Testis (tissue), 3 donors: ENCODE data around the gene FRAS1. TPM values are rescaled to one million over a fixed set of nuclear protein-coding genes. Genes with fewer than 3 reads are reported as not detected.
"Not testable (repeated sequence)": the region's sequence is repeated elsewhere in the genome, so short reads cannot be mapped to it uniquely, and the experiment has no call there.

Source experiments
- DNase-seq: peaks from one replicate; pipeline ENCODE4 v3.0.0-alpha.2; 2019
- H3K27ac ChIP-seq, 2 donors: fragments of 200-600 bp; sonication (generic); one replicate each; pipeline ENCODE4 v1.5.1; 2019
- H3K27me3 ChIP-seq: fragments of 200-600 bp; sonication (generic); one replicate; pipeline ENCODE4 v1.5.1; 2019
- H3K36me3 ChIP-seq: fragments of 200-600 bp; sonication (generic); one replicate; pipeline ENCODE4 v1.5.1; 2017; ENCODE audit warnings: low read depth; ENCODE audit errors: missing control alignments
- H3K4me1 ChIP-seq: fragments of 200-600 bp; sonication (generic); one replicate; pipeline ENCODE4 v1.5.1; 2019
- H3K4me3 ChIP-seq, 2 donors: fragments of 200-600 bp; sonication (generic); one replicate each; pipeline ENCODE4 v1.5.1; 2017 to 2019
- H3K9me3 ChIP-seq: fragments of 200-600 bp; sonication (generic); one replicate; pipeline ENCODE4 v1.5.1; 2017
- POLR2A ChIP-seq: fragments of 450-650 bp; IDR thresholded peaks from one replicate; pipeline ENCODE4 v1.6.1; 2017; ENCODE audit warnings: antibody characterized with exemption, mild to moderate bottlenecking, moderate library complexity
- WGBS, 2 donors: methylation state at CpG; one replicate each; pipeline ENCODE4 v1.1.5; 2018; 5-methylcytosine and 5-hydroxymethylcytosine counted together
- intact Hi-C: fragments of 100-400 bp; cut with DNase I; formaldehyde crosslinking; loops from one replicate; pipeline ENCODE4 v1.15.1; 2023; ENCODE audit warnings: low total_unique reads
- polyA plus RNA-seq: library from polyadenylated mRNA; stranded (reverse); fragments of 350-450 nt; fragmentation: Illumina TruSeq; extraction: RNeasy Lipid Tissue Mini Kit (QIAGEN cat#74804); gene quantifications from one replicate; pipeline ENCODE4 v1.2.3, GENCODE V29; 2014; ENCODE audit warnings: low read depth, low replicate concordance; ENCODE audit not compliant: insufficient read depth
- total RNA-seq, 2 donors: library from RNA; depleted of rRNA; stranded (reverse); fragments of >200 nt; gene quantifications; one replicate each; pipeline ENCODE4 v1.2.3, GENCODE V29; 2016
- TF ChIP-seq, protein P1 (sequence below), 3 experiments: fragments of 450-650 bp in 2 of 3; fragments of 200-600 bp in 1 of 3; sonication (generic) in 1 of 3; IDR thresholded peaks; one replicate each; pipeline ENCODE4 v1.5.1; 2016 to 2019; ENCODE audit warnings: antibody characterized with exemption in 3 of 3, mild to moderate bottlenecking in 2 of 3, moderate library complexity in 1 of 3

Gene FRAS1
- total and polyA plus RNA-seq, 3 donors from 2014 or later = 2.2 to 3.7 (median 3.5) TPM

GRCh38 chr4:78543424-78544125, 486.5 kb downstream of the FRAS1 start:
- no peak for TF ChIP-seq POLR2A
- TF ChIP-seq, protein P1, sequence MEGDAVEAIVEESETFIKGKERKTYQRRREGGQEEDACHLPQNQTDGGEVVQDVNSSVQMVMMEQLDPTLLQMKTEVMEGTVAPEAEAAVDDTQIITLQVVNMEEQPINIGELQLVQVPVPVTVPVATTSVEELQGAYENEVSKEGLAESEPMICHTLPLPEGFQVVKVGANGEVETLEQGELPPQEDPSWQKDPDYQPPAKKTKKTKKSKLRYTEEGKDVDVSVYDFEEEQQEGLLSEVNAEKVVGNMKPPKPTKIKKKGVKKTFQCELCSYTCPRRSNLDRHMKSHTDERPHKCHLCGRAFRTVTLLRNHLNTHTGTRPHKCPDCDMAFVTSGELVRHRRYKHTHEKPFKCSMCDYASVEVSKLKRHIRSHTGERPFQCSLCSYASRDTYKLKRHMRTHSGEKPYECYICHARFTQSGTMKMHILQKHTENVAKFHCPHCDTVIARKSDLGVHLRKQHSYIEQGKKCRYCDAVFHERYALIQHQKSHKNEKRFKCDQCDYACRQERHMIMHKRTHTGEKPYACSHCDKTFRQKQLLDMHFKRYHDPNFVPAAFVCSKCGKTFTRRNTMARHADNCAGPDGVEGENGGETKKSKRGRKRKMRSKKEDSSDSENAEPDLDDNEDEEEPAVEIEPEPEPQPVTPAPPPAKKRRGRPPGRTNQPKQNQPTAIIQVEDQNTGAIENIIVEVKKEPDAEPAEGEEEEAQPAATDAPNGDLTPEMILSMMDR (IDR thresholded peaks at IDR 0.05) = no peak
- WGBS, 2 donors = 84 to 94% methylated on average over 2 of the region's 2 CpGs
- intact Hi-C loops = no loop called here
- Histone ChIP-seq H3K4me3 (no peak overlapping the region), H3K9me3 (no peaks in the 10 kb centered on the region), H3K27me3 (no peaks in the 10 kb centered on the region), H3K27ac (no peak overlapping the region), H3K36me3 (no peaks in the 10 kb centered on the region), H3K4me1 (peaks cover 3% of the 10 kb centered on the region)
- no peak for DNase-seq

GRCh38 chr4:78544678-78545077, 487.6 kb downstream of the FRAS1 start:
- 58 to 79% methylated on average over 2 of the region's 2 CpGs for WGBS, 2 donors
- TF ChIP-seq, protein P1 (IDR thresholded peaks at IDR 0.05) = no peak
- no peak for TF ChIP-seq POLR2A
- H3K36me3 ChIP-seq = no peaks in the 10 kb centered on the region
- H3K9me3 ChIP-seq = no peaks in the 10 kb centered on the region
- DNase-seq = no peak
- H3K4me3 ChIP-seq = no peak overlapping the region
- H3K27ac ChIP-seq = no peak overlapping the region
- peaks cover 3% of the 10 kb centered on the region for H3K4me1 ChIP-seq
- no peaks in the 10 kb centered on the region for H3K27me3 ChIP-seq
- intact Hi-C loops = no loop called here

- Histone ChIP-seq H3K9me3 (no peaks in the 10 kb centered on the region), H3K36me3 (no peaks in the 10 kb centered on the region), H3K27ac (no peak overlapping the region), H3K4me1 (peaks cover 3% of the 10 kb centered on the region), H3K27me3 (no peaks in the 10 kb centered on the region), H3K4me3 (no peak overlapping the region)
- 52 to 56% methylated on average over 5 of the region's 5 CpGs for WGBS, 2 donors
- intact Hi-C loops = no loop called here
- TF ChIP-seq, protein P1 (IDR thresholded peaks at IDR 0.05) = no peak
- TF ChIP-seq POLR2A = no peak
- DNase-seq = no peak
These were observed 488.4 kb downstream of the FRAS1 start for GRCh38 chr4:78545275-78546246.

DNA sequence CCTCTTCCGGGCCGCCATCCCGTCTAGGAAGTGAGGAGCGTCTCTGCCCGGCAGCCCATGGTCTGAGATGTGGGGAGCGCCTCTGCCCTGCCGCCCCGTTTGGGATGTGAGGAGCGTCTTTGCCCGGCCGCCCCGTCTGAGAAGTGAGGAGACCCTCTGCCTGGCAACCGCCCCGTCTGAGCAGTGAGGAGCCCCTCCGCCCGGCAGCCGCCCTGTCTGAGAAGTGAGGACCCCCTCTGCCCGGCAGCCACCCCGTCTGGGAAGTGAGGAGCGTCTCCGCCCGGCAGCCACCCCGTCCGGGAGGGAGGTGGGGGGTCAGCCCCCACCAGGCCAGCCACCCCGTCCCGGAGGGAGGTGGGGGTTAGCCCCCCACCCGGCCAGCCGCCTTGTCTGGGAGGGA, 490.8 kb downstream of the FRAS1 start:
- 73% methylated on average over 23 of the region's 28 CpGs; no CpG with 5 or more reads in 1 of the 2 donors for WGBS, 2 donors
- H3K9me3 ChIP-seq, H3K4me1 ChIP-seq, H3K27ac ChIP-seq, H3K36me3 ChIP-seq, intact Hi-C loops, H3K4me3 ChIP-seq, H3K27me3 ChIP-seq, DNase-seq: not testable (repeated sequence)

DNA sequence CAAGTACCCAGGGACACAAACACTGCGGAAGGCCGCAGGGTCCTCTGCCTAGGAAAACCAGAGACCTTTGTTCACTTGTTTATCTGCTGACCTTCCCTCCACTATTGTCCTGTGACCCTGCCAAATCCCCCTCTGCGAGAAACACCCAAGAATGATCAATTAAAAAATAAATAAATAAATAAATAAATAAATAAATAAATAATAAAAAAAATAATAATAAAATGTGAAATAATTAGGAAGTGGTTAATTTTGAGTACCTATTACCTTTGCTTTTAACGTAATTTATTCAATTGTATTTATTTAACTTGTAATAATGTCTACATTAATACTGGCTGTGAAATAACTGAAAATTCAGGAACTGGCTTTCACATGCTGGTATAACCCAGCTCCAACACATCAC, 491.8 kb downstream of the FRAS1 start:
- DNase-seq, H3K9me3 ChIP-seq, H3K36me3 ChIP-seq, H3K27ac ChIP-seq, intact Hi-C loops, H3K4me3 ChIP-seq, H3K4me1 ChIP-seq, H3K27me3 ChIP-seq: not testable (repeated sequence)
- WGBS, 2 donors = 82 to 88% methylated on average over 2 to 3 of the region's 4 CpGs
